HG02884 (cell line): ENCODE measurements around the gene AXIN2.
"Not testable (repeated sequence)": the region's sequence is repeated elsewhere in the genome, so short reads cannot be mapped to it uniquely, and the experiment has no call there.

ENCODE experiments used
- ATAC-seq: cut with Tn5 transposase; IDR thresholded peaks from one replicate; pipeline ENCODE4 v1.9.1; 2021; ENCODE audit warnings: mild to moderate bottlenecking, moderate library complexity; ENCODE audit not compliant: unreplicated experiment

The AXIN2 gene

GRCh38 chr17:65487161-65487560, 74.3 kb downstream of the AXIN2 start:
- no peak for ATAC-seq

GRCh38 chr17:65485388-65486299, 75.8 kb downstream of the AXIN2 start:
- ATAC-seq: no peak

GRCh38 chr17:65484405-65484804, 77.0 kb downstream of the AXIN2 start:
- not testable (repeated sequence) for ATAC-seq

- ATAC-seq: no peak
Measured at GRCh38 chr17:65483438-65483837, 78.0 kb downstream of the AXIN2 start.

GRCh38 chr17:65482201-65482600, 79.2 kb downstream of the AXIN2 start:
- no peak for ATAC-seq

- no peak for ATAC-seq
Measured at GRCh38 chr17:65479282-65479681, 82.2 kb downstream of the AXIN2 start.
